ENCODE data around the gene ROR1.
"Not testable (repeated sequence)": the region's sequence is repeated elsewhere in the genome, so short reads cannot be mapped to it uniquely, and the experiment has no call there.

Gene ROR1

DNA sequence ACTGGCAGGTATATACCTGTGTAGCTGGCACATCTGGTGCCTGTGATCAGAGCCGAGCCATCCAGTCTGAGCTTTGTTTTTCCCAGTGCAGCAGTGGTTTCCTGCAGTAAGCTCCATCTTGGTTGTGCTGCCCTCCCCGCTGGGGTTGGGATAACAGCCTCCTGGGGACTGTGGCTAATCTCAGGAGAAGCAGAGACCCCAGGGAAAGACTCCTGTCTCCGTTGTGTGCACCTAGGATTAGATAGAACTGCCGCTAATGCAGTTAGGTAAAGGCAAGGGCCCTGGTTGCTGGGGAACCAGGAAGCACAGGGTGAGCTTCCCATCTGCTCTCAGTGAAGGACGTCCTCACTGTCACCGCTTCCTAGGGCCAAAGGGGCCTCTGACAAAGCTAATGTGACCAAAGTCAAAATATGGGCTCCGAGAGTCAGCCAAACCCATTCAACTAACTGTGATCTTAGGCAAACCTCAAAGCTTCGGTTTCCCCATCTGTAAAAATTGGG, 20.0 kb downstream of the ROR1 start:
- DNase-seq (ENCODE audit: low spot score): no peak

DNA sequence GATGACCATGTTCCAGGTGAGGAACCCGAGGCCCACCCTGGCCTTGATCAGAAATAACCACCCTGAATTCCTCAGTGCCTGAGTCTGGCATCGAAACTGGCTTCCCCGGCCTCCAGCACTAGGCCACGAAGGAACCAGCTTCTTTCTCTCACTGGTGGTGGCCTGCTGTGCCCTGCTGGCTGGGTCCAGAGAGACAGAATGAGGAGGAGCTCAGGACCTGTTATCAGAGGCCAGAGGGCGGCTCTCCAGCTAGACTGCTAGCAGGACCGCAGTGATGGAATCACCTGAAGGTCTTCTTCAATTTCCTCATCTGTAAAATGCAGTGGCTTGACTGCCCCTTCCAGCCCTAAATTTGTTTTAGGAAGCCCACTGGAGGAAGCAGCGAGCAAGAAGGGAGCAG, 20.5 kb downstream of the ROR1 start:
- no peak for DNase-seq (ENCODE audit: low spot score)

- peak; percentile 8 for DNase-seq (ENCODE audit: low spot score)
These were observed 21.1 kb downstream of the ROR1 start for GRCh38 chr1:63794939-63795378.

- DNase-seq (ENCODE audit: low spot score): no peak
These were observed 21.6 kb downstream of the ROR1 start for GRCh38 chr1:63795455-63795854.

GRCh38 chr1:63797056-63797726, 23.4 kb downstream of the ROR1 start:
- DNase-seq (ENCODE audit: low spot score): no peak

- DNase-seq (ENCODE audit: low spot score): no peak
These were observed 24.5 kb downstream of the ROR1 start for GRCh38 chr1:63798284-63798683.

GRCh38 chr1:63799307-63799706, 25.5 kb downstream of the ROR1 start:
- no peak for DNase-seq (ENCODE audit: low spot score)

DNA sequence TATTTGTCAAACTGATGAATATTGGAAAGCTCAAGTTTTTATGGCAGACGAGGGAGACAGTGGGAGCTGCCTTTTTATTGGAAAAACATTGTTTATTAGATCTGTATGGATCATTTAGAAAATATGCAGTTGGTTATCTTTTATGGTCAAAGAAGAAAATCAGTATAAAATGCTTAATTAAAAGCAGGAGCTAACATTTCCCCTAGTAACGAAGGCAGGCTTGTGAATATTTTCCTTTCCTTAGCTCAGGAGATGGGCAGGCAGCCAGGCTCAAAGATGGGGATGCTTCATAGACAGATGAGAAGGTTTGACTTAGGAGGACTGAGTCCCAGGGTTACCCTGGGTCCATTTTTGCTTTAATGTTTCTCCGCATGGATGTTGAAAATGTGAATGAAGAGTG, 26.0 kb downstream of the ROR1 start:
- no peak for DNase-seq (ENCODE audit: low spot score)

GRCh38 chr1:63802109-63802508, 28.3 kb downstream of the ROR1 start:
- no peak for DNase-seq (ENCODE audit: low spot score)

GRCh38 chr1:63804829-63805484, 31.1 kb downstream of the ROR1 start:
- no peak for DNase-seq (ENCODE audit: low spot score)

DNA sequence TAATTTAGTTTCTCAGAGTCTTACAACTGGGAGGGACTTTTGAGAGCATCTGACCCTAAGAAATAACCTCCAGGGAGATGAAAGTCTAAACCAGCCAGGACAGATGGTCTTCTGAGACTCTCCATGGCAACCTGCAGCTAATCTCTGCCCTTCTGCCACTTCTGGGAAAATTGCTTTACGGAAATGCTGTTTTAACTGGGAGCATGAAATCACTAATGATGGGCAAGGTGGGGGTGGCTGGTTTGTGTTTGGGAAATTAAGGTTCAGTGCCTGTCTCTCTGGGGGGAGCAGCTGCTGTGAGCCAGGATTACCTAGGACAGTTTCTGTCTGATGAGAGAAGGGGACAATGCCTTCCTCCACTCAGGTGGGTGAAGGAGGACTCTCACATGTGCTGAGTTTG, 33.2 kb downstream of the ROR1 start:
- DNase-seq (ENCODE audit: low spot score): no peak

- no peak for DNase-seq (ENCODE audit: low spot score)
These were observed 37.2 kb downstream of the ROR1 start for GRCh38 chr1:63810936-63811469.

GRCh38 chr1:63812071-63812700, 38.4 kb downstream of the ROR1 start:
- no peak for DNase-seq (ENCODE audit: low spot score)

DNA sequence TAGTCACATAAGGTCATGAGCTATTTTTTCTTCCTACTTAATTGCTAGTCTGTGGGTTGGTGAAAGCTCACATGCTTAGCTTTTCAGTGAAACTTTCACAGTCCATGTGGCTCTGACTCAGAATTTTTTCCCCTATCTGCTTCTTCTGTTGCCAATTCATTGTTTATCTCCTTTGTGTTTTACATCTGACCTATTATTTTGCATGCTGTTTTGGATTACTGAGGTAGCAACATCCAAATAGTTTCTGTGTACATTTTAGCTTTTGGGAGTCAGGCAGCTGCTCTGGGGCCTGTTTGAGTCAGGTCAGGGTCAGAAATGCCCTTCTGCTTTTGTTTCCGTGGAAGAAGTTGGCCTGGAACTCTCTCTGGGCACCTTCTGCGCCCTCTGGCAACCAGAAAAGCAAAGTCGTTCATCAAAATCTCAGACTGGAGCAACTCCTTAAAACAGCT, 40.0 kb downstream of the ROR1 start:
- no peak for DNase-seq (ENCODE audit: low spot score)

- DNase-seq (ENCODE audit: low spot score): not testable (repeated sequence)
These were observed 42.5 kb downstream of the ROR1 start for GRCh38 chr1:63816217-63816815.

DNA sequence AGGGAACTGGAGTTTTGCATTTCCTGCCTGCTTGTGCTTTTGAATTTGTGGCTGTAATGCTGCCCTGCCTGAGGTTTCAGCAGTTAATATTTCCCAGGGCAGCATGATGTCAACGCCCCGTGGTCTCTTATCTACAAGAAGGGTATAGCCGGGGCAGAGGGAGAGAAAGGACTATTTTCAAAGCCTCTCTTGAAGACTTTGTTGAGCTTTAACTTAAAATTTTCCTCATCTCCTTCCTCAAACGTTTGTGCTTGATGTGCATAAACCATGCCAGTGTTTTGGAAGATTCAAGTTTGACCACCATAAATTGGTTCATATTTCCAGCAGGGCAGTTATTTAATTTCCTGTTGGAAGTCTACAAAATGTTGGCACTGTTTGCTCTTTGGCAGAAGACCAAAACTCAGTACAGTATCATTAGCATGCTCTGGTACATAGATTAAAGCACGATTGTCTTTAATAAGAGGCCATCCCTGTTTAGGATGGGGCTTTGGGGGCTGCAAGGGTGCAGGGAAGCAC, 43.4 kb downstream of the ROR1 start:
- DNase-seq (ENCODE audit: low spot score): no peak

DNA sequence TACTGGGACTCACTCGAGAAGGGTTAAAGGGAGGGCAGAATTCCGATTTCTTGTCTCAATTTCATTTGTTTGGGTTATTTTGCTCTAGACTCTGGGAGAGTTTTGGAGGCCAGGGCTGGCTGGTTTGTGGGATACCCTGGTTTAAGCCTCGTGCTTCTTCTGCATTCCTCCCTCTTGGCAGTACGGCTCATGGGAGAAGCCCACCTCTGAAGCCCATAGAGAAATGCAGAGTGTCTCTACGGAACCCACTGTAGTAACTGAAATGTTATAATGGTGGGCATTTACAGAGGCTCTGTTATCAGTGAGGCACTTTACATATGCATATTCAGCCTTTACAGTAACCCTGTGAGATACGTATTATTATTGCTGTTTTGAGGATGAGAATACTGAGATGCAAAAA, 43.9 kb downstream of the ROR1 start:
- no peak for DNase-seq (ENCODE audit: low spot score)

GRCh38 chr1:63818567-63819325, 44.9 kb downstream of the ROR1 start:
- no peak for DNase-seq (ENCODE audit: low spot score)

GRCh38 chr1:63819795-63820194, 46.0 kb downstream of the ROR1 start:
- DNase-seq (ENCODE audit: low spot score): no peak

- no peak for DNase-seq (ENCODE audit: low spot score)
These were observed 47.5 kb downstream of the ROR1 start for GRCh38 chr1:63821091-63822005.

Measured in LoVo (cell line).